Gastroesophageal sphincter (tissue), 4 donors: ENCODE data around the gene CHSY1. TPM values are rescaled to one million over a fixed set of nuclear protein-coding genes. Genes with fewer than 3 reads are reported as not detected.

Experiments
- ATAC-seq: fragments of 150-250 bp; one replicate; pipeline ENCODE4 v1.9.1; 2016; ENCODE audit warnings: mild to moderate bottlenecking, moderate library complexity
- H3K27ac ChIP-seq, 4 donors: fragments of 200-600 bp; sonication (generic) in 3 of 4; 1 replicate in 3 of 4; 2 replicates in 1 of 4; pipeline ENCODE4 v1.5.1; 2016 to 2019
- H3K27me3 ChIP-seq: fragments of 200-600 bp; sonication (generic); one replicate; pipeline ENCODE4 v1.5.1; 2019
- H3K36me3 ChIP-seq, 2 donors: fragments of 200-600 bp; sonication (generic); one replicate each; pipeline ENCODE4 v1.5.1; 2019; ENCODE audit warnings: control low read depth in 1 of 2
- H3K4me1 ChIP-seq, 3 donors: fragments of 200-600 bp; sonication (generic); 1 replicate in 2 of 3; 2 replicates in 1 of 3; pipeline ENCODE4 v1.5.1; 2016 to 2019; ENCODE audit warnings: control low read depth in 2 of 3
- H3K4me3 ChIP-seq, 2 donors: fragments of 200-600 bp; sonication (generic); one replicate each; pipeline ENCODE4 v1.5.1; 2019; ENCODE audit warnings: mild to moderate bottlenecking in 1 of 2, moderate library complexity in 1 of 2
- H3K9me3 ChIP-seq, 3 donors: fragments of 200-600 bp; sonication (generic); one replicate each; pipeline ENCODE4 v1.5.1; 2017 to 2019; ENCODE audit warnings: control low read depth in 2 of 3
- CTCF ChIP-seq, 4 experiments: fragments of 200-600 bp in 2 of 4; fragments of 450-650 bp in 2 of 4; sonication (generic) in 1 of 4; IDR thresholded peaks; one replicate each; pipeline ENCODE4 v1.5.1; 2017 to 2019; ENCODE audit warnings: antibody characterized with exemption in 4 of 4, mild to moderate bottlenecking in 2 of 4, moderate library complexity in 2 of 4
- EP300 ChIP-seq: sonication (generic); formaldehyde crosslinking; IDR thresholded peaks from one replicate; pipeline ENCODE4 v1.6.1; 2017; ENCODE audit warnings: antibody characterized with exemption, mild to moderate bottlenecking
- POLR2A ChIP-seq, 2 donors: fragments of 450-650 bp; IDR thresholded peaks; one replicate each; pipeline ENCODE4 v1.6.1; 2017; ENCODE audit warnings: antibody characterized with exemption in 2 of 2, mild to moderate bottlenecking in 2 of 2, moderate library complexity in 1 of 2
- POLR2AphosphoS5 ChIP-seq: sonication (generic); formaldehyde crosslinking; IDR thresholded peaks from one replicate; pipeline ENCODE4 v1.6.1; 2017; ENCODE audit warnings: antibody characterized with exemption
- WGBS, 2 donors: methylation state at CpG; one replicate each; pipeline ENCODE4 v1.1.5; 2018; ENCODE audit warnings: low coverage in 1 of 2; 5-methylcytosine and 5-hydroxymethylcytosine counted together
- total RNA-seq, 4 donors: library from RNA; depleted of rRNA; stranded (reverse); fragments of >200 nt; gene quantifications; one replicate each; pipeline ENCODE4 v1.1.0, GENCODE V29; 2016

Gene CHSY1
- total RNA-seq, 4 donors from 2014 or later, result 13.8 to 30.6 (median 19.9) TPM

- no peak for ATAC-seq
- Histone ChIP-seq H3K4me3 (no peak overlapping the region), H3K4me1 (peaks cover 0 to 7% (median 6%) of the 10 kb centered on the region in 3 donors), H3K27ac (no peak overlapping the region), H3K27me3 (no peaks in the 10 kb centered on the region), H3K36me3 (no peaks in the 10 kb centered on the region), H3K9me3 (no peaks in the 10 kb centered on the region)
- TF ChIP-seq CTCF (IDR thresholded peaks at IDR 0.05) (no peak), POLR2A (IDR thresholded peaks at IDR 0.05) (no peak), EP300 (no peak), POLR2AphosphoS5 (no peak)
- no CpG with 5 or more reads among the region's 6 CpGs for WGBS, 2 donors
These were observed 94.1 kb downstream of the CHSY1 start for GRCh38 chr15:101157721-101158120.

DNA sequence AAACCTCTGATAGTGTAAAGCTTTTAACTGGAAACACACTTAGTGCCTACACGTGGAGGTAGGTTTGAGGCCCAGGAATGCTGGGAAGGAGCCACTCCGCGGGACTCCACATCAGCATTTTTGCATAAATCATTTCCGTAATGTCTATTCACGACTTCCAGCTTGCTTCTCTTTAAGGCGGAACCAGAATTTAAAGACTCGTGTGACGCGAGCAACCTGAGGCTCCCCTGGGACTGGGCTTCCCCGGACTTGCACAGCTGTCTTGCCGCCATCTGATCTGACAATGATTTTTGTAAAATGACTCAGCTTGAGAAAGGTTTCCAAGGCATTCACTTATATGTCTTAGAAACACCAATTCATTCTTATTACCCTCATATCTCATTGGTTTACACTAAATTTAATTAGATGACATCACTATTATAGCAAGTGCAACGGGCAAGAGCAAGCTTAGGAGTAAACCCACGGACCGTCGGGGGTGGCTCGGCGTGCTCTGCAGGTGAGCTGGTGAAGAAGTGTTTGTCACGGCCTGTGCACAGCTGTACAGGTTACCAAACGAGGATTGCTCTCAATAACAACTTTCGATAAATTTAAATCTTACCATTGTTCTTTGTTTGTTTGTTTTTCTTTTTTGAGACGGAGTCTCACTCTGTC lies 95.2 kb downstream of the CHSY1 start:
- WGBS, 2 donors, result 79 to 86% methylated on average over 20 to 21 of the region's 21 CpGs
- Histone ChIP-seq H3K27ac (no peak overlapping the region), H3K4me3 (no peak overlapping the region), H3K27me3 (no peaks in the 10 kb centered on the region), H3K9me3 (no peaks in the 10 kb centered on the region), H3K4me1 (no peaks in the 10 kb centered on the region), H3K36me3 (no peaks in the 10 kb centered on the region)
- ATAC-seq, result no peak
- no peak for TF ChIP-seq POLR2AphosphoS5
- TF ChIP-seq POLR2A (IDR thresholded peaks at IDR 0.05), result no peak

- H3K4me3 ChIP-seq, result no peak overlapping the region
- no peaks in the 10 kb centered on the region for H3K27me3 ChIP-seq
- no peak overlapping the region for H3K27ac ChIP-seq
- no peak for TF ChIP-seq EP300
- no peak for TF ChIP-seq CTCF (IDR thresholded peaks at IDR 0.05)
- TF ChIP-seq POLR2A (IDR thresholded peaks at IDR 0.05), result no peak
- TF ChIP-seq POLR2AphosphoS5, result no peak
- WGBS, 2 donors, result 79 to 85% methylated on average over 2 to 3 of the region's 6 CpGs
- no peaks in the 10 kb centered on the region for H3K9me3 ChIP-seq
- ATAC-seq, result no peak
- no peaks in the 10 kb centered on the region for H3K36me3 ChIP-seq
- H3K4me1 ChIP-seq, result no peaks in the 10 kb centered on the region
These were observed 95.8 kb downstream of the CHSY1 start for GRCh38 chr15:101156061-101156460.

DNA sequence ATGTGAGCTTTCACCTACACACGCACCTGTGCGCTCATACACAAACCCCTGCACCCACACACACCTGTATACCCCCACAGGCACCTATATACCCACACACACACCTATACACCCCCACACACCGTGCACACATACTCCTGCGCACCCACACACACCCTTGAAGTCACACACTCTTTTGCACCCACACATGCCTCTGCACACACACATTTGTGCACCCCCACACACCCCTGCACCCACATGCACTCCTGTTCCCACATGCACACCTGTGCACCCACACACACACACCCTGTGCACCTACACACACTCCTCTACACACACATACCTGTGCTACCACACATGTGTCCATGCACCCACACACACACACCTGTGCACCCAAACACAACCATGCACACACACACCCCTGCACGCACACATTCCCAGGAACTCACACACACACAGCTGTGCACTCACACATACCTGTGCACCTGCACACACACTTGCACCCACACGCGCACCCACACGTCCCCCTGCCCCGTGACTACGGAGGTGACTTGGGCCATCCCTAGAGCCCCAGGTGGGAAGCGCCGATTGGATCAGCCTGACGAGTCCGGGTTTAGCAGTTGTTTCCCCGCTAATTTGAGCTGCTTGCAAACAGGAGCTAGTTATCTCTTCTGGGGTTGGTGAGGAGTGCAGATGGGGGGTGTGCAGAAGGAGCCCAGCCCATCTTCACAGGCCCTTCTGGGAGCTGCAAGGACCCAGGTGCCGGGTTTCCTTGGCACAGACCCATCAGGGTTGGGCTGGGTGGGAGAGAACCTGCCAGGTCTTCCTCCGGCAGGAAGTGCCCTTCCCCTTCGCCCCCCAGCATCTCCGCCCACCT lies 97.8 kb downstream of the CHSY1 start:
- TF ChIP-seq POLR2AphosphoS5 (no peak), CTCF (IDR thresholded peaks at IDR 0.05) (no peak), EP300 (no peak), POLR2A (IDR thresholded peaks at IDR 0.05) (no peak)
- 87 to 98% methylated on average over 7 to 11 of the region's 19 CpGs for WGBS, 2 donors
- H3K27ac ChIP-seq, result no peak overlapping the region
- H3K4me1 ChIP-seq, result no peaks in the 10 kb centered on the region
- H3K4me3 ChIP-seq, result no peak overlapping the region
- ATAC-seq, result no peak
- H3K9me3 ChIP-seq, result no peaks in the 10 kb centered on the region
- H3K27me3 ChIP-seq, result no peaks in the 10 kb centered on the region
- H3K36me3 ChIP-seq, result no peaks in the 10 kb centered on the region

- TF ChIP-seq EP300, result no peak
- peak in 1 of 4 experiments; percentile 7 for TF ChIP-seq CTCF (IDR thresholded peaks at IDR 0.05)
- 91 to 100% methylated on average over 2 to 10 of the region's 10 CpGs for WGBS, 2 donors
These were observed 98.9 kb downstream of the CHSY1 start for GRCh38 chr15:101152914-101153313.

More at GRCh38 chr15:101152914-101153313, 98.9 kb downstream of the CHSY1 start:
- Histone ChIP-seq H3K4me3 (no peak overlapping the region), H3K4me1 (no peaks in the 10 kb centered on the region), H3K27me3 (no peaks in the 10 kb centered on the region), H3K36me3 (no peaks in the 10 kb centered on the region), H3K27ac (no peak overlapping the region), H3K9me3 (no peaks in the 10 kb centered on the region)
- ATAC-seq, result no peak
